ENCODE measurements around the gene ADISSP. TPM values are rescaled to one million over a fixed set of nuclear protein-coding genes. Genes with fewer than 3 reads are reported as not detected.

Gene ADISSP
- 10 to 100 TPM; 17.3 to 24.9 (median 20.8) TPM for polyA plus RNA-seq (ENCODE audit: low read depth in 6 of 6)

DNA sequence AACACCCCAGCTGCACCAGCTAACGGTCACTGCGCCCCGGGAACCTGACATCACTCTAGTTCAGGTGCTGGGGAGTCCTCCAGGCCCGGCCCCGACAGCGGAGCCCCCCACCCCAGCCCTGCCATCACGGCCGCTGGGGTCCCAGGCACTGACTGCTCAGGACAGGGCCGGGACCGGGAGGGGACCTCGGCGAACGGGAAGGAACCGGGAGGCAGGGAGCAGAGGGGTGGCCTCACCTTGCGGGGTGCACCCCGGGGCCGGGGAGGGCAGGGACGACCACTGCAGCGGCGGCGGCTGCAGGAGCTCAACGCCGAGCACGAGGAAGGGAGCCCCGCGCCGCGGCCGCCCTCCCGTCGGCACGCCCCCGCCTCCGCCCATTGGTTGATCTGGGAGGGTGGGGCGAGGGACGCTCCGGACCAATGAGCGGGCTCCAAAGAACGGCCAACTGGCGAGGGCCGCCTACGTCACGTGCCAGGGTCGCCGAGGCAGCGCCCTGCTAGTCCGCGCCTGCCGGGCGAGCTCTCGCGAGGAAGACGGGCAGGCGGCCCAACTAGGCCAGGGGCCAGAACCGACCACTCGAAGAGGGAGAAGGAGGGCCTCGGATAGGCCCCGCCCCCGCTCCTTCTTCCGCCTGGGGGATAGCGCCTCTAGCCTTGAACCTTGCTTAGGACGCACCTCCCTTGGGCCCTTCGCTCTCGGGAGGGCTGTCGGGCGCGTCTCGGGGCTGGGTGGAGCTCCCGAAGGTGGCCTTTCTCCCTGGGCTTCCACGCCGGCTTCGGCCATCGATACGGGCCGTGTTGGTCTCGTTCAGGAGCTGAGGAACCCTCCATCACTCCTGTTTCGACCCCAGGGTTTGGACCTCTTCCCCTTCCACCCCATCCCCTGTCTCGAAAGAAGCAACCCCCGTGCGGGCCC, at the start of gene ADISSP:
ADISSP (minus strand) TSS at position 327 of the 915 bp plus-strand sequence. CDS start 7,653 bp downstream, outside the sequence.
- ATAC-seq (ENCODE audit: low read depth in 2 of 2): peak; percentile 82 to 85
- DNase-seq: peak; percentile 96
- Mint-ChIP-seq H3K4me3 (peak within 1 kb of the TSS; percentile 87 to 96 (median 94)), H3K4me1 (peaks cover 21 to 41% (median 37%) of the 10 kb centered on the region in 3 donors), H3K36me3 (no peaks in the 10 kb centered on the region), H3K27me3 (no peaks in the 10 kb centered on the region), H3K9me3 (no peaks in the 10 kb centered on the region), H3K27ac (peak within 1 kb of the TSS; percentile 94 to 99 (median 96))

DNA sequence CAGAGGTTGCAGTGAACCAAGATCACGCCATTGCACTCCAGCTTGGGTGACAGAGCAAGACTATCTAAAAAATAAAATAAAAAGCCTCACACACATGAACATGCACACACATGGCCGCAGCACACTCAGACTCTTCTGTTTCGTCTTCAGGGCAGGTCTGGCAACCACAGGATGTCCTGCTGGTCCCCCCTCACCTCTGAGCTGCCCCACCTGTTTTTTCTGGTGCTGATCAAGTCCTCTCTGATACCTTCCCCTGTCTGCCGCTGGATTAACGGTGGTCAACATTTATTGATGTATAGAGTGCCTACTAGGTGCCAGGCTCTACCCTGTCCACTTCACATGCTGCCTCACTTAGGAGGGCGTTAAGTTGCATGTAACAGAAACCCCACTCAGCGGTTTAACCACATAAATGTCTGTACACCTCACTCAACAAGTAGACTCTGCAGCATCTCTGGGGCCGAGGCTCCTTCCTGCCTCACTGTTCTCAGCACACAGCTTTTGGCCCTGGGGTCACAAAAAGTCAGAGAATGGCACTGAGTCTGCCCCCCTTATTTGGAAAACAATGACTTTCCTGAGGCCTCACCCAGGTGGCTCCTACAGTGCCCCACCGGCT, 48.3 kb upstream of the ADISSP start:
- DNase-seq (no peak), ATAC-seq (ENCODE audit: low read depth in 2 of 2) (no peak)
- Mint-ChIP-seq H3K36me3 (no peaks in the 10 kb centered on the region), H3K4me3 (no peak overlapping the region), H3K4me1 (peaks cover 15 to 34% (median 30%) of the 10 kb centered on the region in 3 donors), H3K9me3 (no peaks in the 10 kb centered on the region), H3K27ac (no peak overlapping the region), H3K27me3 (peaks cover 0 to 7% (median 4%) of the 10 kb centered on the region in 3 donors)

DNA sequence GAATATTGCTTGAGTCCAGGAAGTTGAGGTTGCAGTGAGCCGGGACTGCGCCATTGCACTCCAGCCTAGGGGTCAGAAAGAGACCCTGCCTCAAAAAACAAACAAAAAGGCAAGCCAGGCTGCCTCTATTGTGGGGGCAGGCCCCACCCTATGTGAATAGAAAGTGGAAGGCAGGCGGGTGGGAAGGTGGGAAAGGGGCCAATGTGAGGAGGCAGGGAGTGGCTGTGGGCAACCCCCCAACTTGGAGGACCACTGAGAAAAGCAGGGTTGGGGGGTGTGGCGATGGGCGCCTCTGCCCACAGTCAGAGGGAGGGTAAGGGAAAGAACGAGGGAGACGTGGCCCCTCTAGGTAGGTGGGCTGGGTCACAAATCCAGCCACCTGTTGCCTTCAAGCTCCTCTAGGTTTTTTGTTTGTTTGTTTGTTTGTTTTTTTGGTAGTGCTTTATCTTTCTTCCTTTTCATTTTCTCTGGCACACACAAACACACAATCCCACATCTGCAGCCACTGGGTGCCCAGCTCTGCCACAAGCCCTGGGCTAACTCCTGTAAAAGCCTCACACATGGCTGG, 47.5 kb upstream of the ADISSP start:
- H3K4me1 Mint-ChIP-seq: peaks cover 14 to 31% (median 29%) of the 10 kb centered on the region in 3 donors
- H3K4me3 Mint-ChIP-seq: no peak overlapping the region

DNA sequence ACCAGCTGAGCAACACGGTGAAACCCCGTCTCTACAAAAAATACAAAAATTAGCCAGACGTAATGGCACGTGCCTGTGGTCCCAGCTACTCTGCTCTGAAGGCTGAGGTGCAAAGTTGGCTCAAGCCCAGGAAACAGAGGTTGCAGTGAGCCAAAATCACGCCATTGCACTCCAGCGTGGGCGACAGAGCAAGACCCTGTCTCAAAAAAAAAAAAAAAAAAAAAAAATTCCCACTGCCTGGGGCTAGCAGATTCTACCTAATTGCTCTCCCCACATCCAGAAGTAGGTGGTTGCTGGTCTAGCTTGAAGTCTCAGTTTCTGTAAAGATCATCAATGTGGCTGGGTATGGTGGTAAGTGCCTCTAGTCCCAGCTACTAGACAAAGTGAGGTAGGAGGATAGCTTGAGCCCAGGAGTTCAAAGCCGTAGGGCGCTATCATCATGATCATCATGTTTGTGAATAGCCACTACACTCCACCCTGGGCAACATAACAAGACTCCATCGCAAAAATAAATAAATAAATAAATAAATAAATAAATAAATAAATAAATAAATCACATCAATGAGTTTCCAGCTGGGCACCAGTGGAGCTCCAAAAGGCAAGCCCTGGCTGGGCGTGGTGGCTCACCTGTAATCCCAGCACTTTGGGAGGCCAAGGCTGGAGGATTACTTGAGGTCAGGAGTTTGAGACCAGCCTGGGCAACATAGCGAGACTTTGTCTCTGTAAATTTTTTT, 46.5 kb upstream of the ADISSP start:
- no peaks in the 10 kb centered on the region for H3K36me3 Mint-ChIP-seq
- H3K27me3 Mint-ChIP-seq: peaks cover 0 to 7% (median 4%) of the 10 kb centered on the region in 3 donors
- no peaks in the 10 kb centered on the region for H3K9me3 Mint-ChIP-seq
- H3K27ac Mint-ChIP-seq: no peak overlapping the region
- peaks cover 14 to 24% (median 20%) of the 10 kb centered on the region in 3 donors for H3K4me1 Mint-ChIP-seq
- DNase-seq (no peak), ATAC-seq (ENCODE audit: low read depth in 2 of 2) (no peak)
- H3K4me3 Mint-ChIP-seq: no peak overlapping the region

More for the DNA sequence above, 47.5 kb upstream of the ADISSP start:
- Mint-ChIP-seq H3K36me3 (no peaks in the 10 kb centered on the region), H3K9me3 (no peaks in the 10 kb centered on the region), H3K27me3 (peaks cover 0 to 7% (median 4%) of the 10 kb centered on the region in 3 donors), H3K27ac (no peak overlapping the region)
- DNase-seq: no peak
- ATAC-seq (ENCODE audit: low read depth in 2 of 2): no peak

DNA sequence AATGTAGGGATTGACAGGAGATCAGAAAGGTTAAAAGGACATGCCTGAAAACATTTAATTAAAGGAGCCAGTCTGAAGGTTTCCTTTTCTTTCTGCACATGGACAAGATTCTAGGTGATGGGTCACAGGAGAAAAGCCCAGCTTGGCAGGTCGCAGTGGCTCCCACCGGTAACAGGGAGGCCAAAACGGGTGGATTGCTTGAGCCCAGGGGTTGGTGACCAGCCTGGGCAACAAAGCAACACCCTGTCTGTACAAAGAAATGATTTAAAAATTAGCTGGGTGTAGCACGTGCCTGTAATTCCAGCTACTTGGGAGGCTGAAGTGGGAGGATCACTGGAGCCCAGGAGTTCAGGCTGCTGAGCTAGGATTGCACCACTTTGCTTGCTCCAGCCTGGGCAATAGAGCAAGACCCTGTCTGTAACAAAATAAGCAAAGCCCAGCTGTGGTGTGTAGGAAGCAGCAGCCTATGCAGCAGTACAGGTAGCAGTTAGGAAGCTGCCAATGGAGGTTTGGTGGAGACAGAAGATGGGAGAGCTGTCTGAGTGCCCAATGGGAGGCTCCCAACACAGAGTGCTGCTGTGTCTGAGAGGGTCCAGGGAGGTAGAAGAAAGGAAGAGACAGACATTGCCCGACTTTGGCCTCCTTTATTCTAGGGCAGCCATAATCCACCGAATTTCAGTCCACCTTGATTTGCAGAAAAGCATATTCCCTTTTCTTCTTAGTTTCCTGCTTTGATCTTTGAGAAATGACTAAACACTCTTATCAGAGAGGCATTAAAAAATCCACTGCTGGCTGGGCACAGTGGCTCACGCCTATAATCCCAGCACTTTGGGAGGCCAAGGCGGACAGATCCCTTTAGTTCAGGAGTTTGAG, 45.7 kb upstream of the ADISSP start:
- Mint-ChIP-seq H3K36me3 (no peaks in the 10 kb centered on the region), H3K4me3 (no peak overlapping the region), H3K27me3 (peaks cover 0 to 7% (median 4%) of the 10 kb centered on the region in 3 donors), H3K4me1 (peaks cover 14 to 17% (median 16%) of the 10 kb centered on the region in 3 donors), H3K9me3 (no peaks in the 10 kb centered on the region), H3K27ac (peak overlapping the region in 1 of 6 donors; percentile 52)
- ATAC-seq (ENCODE audit: low read depth in 2 of 2): no peak
- DNase-seq: no peak

DNA sequence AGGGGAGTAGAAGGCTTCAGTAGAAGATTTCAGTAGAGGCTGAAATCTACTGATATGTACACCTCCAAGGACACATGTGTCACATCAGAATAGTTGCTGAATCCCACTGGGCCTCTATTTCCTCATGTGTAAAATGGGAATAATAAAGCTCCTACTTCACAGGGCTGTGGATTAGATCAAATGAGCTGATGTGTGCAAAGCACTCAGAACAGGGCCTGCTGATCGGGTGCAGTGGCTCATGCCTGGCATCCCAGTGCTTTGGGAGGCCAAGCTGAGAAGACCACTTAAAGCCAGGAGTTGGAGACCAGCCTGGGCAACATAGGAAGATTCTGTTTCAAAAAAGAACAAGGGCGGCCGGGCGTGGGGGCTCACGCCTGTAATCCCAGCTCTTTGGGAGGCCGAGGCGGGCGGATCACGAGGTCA, 44.7 kb upstream of the ADISSP start:
- H3K27me3 Mint-ChIP-seq: peaks cover 0 to 7% (median 4%) of the 10 kb centered on the region in 3 donors
- H3K27ac Mint-ChIP-seq: peak overlapping the region in 3 of 6 donors; percentile 9 to 72 (median 16)
- H3K9me3 Mint-ChIP-seq: no peaks in the 10 kb centered on the region
- no peak for DNase-seq
- peak overlapping the region in 5 of 8 donors; percentile 5 to 80 (median 69) for H3K4me3 Mint-ChIP-seq
- no peak for ATAC-seq (ENCODE audit: low read depth in 2 of 2)
- peaks cover 14 to 17% (median 17%) of the 10 kb centered on the region in 3 donors for H3K4me1 Mint-ChIP-seq
- no peaks in the 10 kb centered on the region for H3K36me3 Mint-ChIP-seq

DNA sequence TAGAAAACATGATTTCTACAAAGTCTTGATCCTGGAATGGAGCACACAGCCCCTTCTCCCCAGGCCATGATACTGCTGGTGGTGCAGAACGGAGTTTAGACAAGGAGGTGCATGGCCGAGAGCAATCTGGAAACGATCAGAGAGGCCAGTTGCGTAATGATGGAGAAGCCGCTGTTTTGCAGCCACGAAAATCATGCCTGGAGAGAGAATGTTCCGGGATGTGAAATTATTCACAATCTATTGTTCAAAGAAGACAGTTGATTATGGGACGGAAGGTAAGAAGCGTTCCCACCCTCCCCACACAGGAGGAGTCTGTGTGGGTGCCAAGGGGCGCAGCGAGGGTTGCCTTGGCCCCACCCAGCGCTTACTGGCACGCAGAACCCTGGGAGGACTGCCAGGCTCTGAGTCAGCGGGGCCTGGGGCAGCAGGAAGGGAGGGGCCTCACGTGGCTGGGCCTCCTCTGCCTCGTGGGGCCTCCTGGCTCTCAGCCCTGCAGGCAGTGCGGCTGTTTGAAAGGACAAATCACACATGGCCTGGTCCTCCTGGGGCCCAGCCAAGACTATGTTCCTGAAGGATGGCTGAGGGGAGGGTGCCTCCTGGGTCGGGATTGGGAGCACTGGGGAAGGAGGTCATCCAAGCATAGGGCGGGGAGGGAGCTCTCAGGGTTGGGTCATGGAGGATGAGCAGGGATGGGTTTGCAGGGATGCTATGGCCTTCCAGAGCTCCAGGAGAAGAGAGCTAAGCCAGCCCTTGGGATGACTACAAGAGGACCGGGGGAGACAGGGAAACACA, 44.1 kb upstream of the ADISSP start:
- ATAC-seq (ENCODE audit: low read depth in 2 of 2): peak; percentile 83 to 84
- H3K9me3 Mint-ChIP-seq: no peaks in the 10 kb centered on the region

DNA sequence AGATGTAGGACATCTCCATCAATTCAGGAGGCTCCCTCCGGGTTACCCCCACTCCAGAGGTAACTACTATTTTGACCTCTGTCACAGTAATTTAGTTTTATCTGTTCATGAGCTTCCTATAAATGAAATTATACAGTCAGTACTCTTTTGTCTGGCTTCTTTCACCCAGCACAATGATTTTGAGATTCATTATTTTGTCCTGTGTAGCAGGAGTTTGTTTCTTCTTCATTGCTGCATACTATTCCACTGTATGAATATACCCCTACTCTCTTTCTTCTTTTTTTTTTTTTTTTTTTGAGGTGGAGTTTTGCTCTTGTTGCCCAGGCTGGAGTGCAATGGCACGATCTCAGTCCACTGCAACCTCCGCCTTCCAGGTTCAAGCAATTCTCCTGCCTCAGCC, 41.0 kb upstream of the ADISSP start:
- no peaks in the 10 kb centered on the region for H3K9me3 Mint-ChIP-seq
- no peak overlapping the region for H3K27ac Mint-ChIP-seq
- H3K27me3 Mint-ChIP-seq: peaks cover 0 to 4% (median 0%) of the 10 kb centered on the region in 3 donors
- ATAC-seq (ENCODE audit: low read depth in 2 of 2) (no peak), DNase-seq (no peak)
- H3K4me1 Mint-ChIP-seq: peaks cover 28 to 36% (median 32%) of the 10 kb centered on the region in 3 donors
- peaks cover 15 to 19% of the 10 kb centered on the region in 2 donors for H3K36me3 Mint-ChIP-seq
- H3K4me3 Mint-ChIP-seq: no peak overlapping the region

More for the DNA sequence above, 44.1 kb upstream of the ADISSP start:
- peaks cover 0 to 7% (median 4%) of the 10 kb centered on the region in 3 donors for H3K27me3 Mint-ChIP-seq
- H3K4me3 Mint-ChIP-seq: peak overlapping the region; percentile 41 to 80 (median 75)
- peaks cover 14 to 22% (median 21%) of the 10 kb centered on the region in 3 donors for H3K4me1 Mint-ChIP-seq
- DNase-seq: peak; percentile 31
- H3K27ac Mint-ChIP-seq: peak overlapping the region in 4 of 6 donors; percentile 9 to 72 (median 30)
- no peaks in the 10 kb centered on the region for H3K36me3 Mint-ChIP-seq

DNA sequence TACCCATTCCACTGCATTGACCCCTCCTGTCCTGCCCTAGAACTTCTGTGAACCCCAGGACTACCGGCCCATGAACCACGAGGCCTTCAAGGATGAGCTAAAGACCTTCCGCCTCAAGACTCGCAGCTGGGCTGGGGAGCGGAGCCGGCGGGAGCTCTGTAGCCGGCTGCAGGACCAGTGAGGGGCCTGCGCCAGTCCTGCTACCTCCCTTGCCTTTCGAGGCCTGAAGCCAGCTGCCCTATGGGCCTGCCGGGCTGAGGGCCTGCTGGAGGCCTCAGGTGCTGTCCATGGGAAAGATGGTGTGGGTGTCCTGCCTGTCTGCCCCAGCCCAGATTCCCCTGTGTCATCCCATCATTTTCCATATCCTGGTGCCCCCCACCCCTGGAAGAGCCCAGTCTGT, 37.2 kb upstream of the ADISSP start:
- peaks cover 25 to 34% of the 10 kb centered on the region in 2 donors for H3K36me3 Mint-ChIP-seq
- H3K27ac Mint-ChIP-seq: no peak overlapping the region
- H3K4me1 Mint-ChIP-seq: peaks cover 35 to 49% (median 47%) of the 10 kb centered on the region in 3 donors
- no peak for DNase-seq
- peak overlapping the region in 1 of 8 donors; percentile 51 for H3K4me3 Mint-ChIP-seq
- H3K27me3 Mint-ChIP-seq: no peaks in the 10 kb centered on the region
- H3K9me3 Mint-ChIP-seq: no peaks in the 10 kb centered on the region
- no peak for ATAC-seq (ENCODE audit: low read depth in 2 of 2)

DNA sequence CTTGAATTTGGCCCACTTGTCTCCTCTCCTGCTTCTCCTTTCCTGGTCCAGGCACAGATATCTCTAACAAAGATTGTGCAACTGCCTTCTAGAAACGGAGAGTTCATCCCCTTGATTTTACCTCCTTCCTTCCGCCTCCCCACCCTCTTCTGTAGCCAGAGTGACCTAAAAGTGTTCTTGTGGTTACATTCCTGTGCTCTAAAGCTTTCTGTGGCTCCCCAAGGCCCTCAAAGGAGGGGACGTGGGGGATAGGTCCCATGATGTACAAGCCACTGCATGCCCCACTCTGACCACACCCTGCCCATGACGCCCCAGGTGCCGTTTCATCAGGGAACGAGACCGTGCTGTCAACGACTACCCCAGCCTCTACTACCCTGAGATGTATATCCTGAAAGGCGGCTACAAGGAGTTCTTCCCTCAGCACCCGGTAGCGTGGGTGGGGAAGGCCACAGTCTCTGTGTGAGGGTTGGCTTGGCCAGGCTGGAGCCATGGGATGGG, 36.8 kb upstream of the ADISSP start:
- Mint-ChIP-seq H3K27me3 (no peaks in the 10 kb centered on the region), H3K4me1 (peaks cover 39 to 53% (median 51%) of the 10 kb centered on the region in 3 donors), H3K36me3 (peaks cover 25 to 34% of the 10 kb centered on the region in 2 donors), H3K4me3 (no peak overlapping the region), H3K27ac (peak overlapping the region in 2 of 6 donors; percentile 48 to 91), H3K9me3 (peaks cover 0 to 2% (median 0%) of the 10 kb centered on the region in 7 donors)
- no peak for DNase-seq
- no peak for ATAC-seq (ENCODE audit: low read depth in 2 of 2)

DNA sequence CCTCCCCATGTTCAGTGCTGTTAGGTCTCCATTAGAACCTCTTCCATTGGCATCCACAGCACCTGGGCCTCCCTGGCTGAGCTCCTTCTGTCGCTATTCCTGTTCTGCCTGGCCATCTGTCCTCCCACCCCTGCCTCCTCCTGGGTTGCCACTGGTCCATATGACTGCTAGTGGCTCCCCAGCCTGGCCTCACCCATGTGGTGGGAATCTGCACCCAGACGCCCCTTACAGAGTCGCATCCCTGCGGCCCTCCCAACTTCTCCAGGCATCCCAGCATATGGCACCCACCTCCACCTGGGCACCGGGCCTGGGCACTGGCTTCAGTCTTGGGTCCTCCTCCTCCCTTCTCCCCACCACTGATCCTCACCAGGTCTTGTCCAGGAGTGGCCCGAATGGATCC, 36.3 kb upstream of the ADISSP start:
- Mint-ChIP-seq H3K27me3 (no peaks in the 10 kb centered on the region), H3K27ac (peak overlapping the region in 3 of 6 donors; percentile 75 to 91 (median 91)), H3K36me3 (peaks cover 25 to 34% of the 10 kb centered on the region in 2 donors), H3K4me3 (peak overlapping the region in 3 of 8 donors; percentile 56 to 74 (median 61)), H3K4me1 (peaks cover 42 to 58% (median 56%) of the 10 kb centered on the region in 3 donors), H3K9me3 (peaks cover 0 to 2% (median 0%) of the 10 kb centered on the region in 7 donors)
- ATAC-seq (ENCODE audit: low read depth in 2 of 2) (no peak), DNase-seq (no peak)
